Erythroblast (primary cell): ENCODE results near the gene HS3ST4.

Experiments
- GATA1 ChIP-seq: IDR thresholded peaks from 2 replicates; pipeline ENCODE4 v1.6.1; 2011; ENCODE audit warnings: low read depth, mild to moderate bottlenecking, control low read depth, low read length, moderate library complexity
- POLR2A ChIP-seq: IDR thresholded peaks from 2 replicates; pipeline ENCODE4 v1.6.1; 2011; ENCODE audit warnings: mild to moderate bottlenecking, low read length

DNA sequence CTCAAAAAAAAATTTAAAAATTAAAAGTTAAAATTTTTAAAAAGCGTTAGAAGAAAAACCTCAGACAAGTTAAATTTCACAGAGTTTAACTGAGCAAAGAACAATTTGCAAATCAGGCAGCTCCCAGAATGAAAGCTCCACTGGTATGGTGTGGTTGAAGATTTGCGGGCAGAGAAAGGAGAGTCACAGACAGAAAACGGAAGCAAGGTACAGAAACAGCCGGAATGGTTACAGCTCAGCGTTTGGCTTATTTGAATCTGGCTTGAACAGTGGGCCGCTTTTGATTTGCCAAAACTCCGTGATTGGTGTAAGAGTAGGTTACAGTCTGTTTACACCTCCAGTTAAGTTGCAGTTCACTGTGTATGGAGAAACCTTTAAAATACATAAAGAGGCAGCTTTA lies 297.1 kb downstream of the HS3ST4 start:
- no peak for TF ChIP-seq POLR2A
- no peak for TF ChIP-seq GATA1
